K562 (cell line): Measurements from ENCODE around the gene ZNF362. TPM values are rescaled to one million over a fixed set of nuclear protein-coding genes. Genes with fewer than 3 reads are reported as not detected.

Experiments used
- ATAC-seq: fragments of 200-7000 bp; cut with Tn5 transposase; 3 replicates; pipeline ENCODE4 v1.9.1; 2020; ENCODE audit warnings: moderate library complexity
- BruUV-seq: library from RNA; stranded (reverse); fragments of 400-500 nt; replicated peaks from 2 replicates; lab custom pipeline; 2021; lab: Mats Ljungman, UMichigan
- CTCF ChIA-PET: fragments of 300-600 bp; formaldehyde crosslinking; extraction: SDS; loops from one replicate; lab custom pipeline; 2021; ENCODE audit warnings: low intra/inter-chr PET ratio; lab: Yijun Ruan, JAX
- POLR2A ChIA-PET: fragments of 300-600, 350-650 bp; sonication (Branson Sonifier 250); formaldehyde crosslinking; extraction: SDS; loops from one replicate; lab custom pipeline; 2021; ENCODE audit warnings: antibody characterized with exemption, inconsistent platforms; lab: Yijun Ruan, JAX
- DNase-seq, 4 experiments: peaks; one replicate each; pipeline versions ENCODE4 v3.0.0 to v3.0.0-alpha.2; 2011 to 2018; ENCODE audit warnings: low spot score in 3 of 4, mixed read lengths in 3 of 4; ENCODE audit errors: extremely low read depth in 1 of 4
- FAIRE-seq: peaks from 2 replicates; lab custom pipeline; 2011; peaks lifted over from hg19 to GRCh38; lab: Jason Lieb, UNC
- H2AFZ ChIP-seq: 2 replicates; pipeline ENCODE4 v1.6.0; 2011; ENCODE audit warnings: low read depth, low read length, control low read depth, inconsistent platforms
- H3K27ac ChIP-seq: fragments of 200-600 bp; 3 replicates; pipeline ENCODE4 v1.8.0; 2011; ENCODE audit warnings: low read depth, mild to moderate bottlenecking, control low read depth, inconsistent platforms, low read length, moderate library complexity, mixed read lengths; ENCODE audit errors: extremely low read depth
- H3K27me3 ChIP-seq, 2 experiments: fragments of 300-600 bp in 1 of 2; 2 replicates in 1 of 2; 3 replicates in 1 of 2; pipeline versions ENCODE4 v1.6.0 to v1.8.0; 2011; ENCODE audit warnings: inconsistent platforms in 2 of 2, low read length in 2 of 2, mild to moderate bottlenecking in 1 of 2, mixed read lengths in 1 of 2, moderate library complexity in 1 of 2; ENCODE audit not compliant: control insufficient read depth in 2 of 2, insufficient read depth in 2 of 2
- H3K36me3 ChIP-seq: fragments of 300-600 bp; 3 replicates; pipeline ENCODE4 v1.8.0; 2011; ENCODE audit warnings: mild to moderate bottlenecking, low read length, inconsistent platforms; ENCODE audit not compliant: control insufficient read depth, insufficient read depth
- H3K4me1 ChIP-seq, 2 experiments: fragments of 200-600 bp in 1 of 2; replicated peaks in 1 of 2; 2 replicates in 1 of 2; 3 replicates in 1 of 2; pipeline versions ENCODE4 v1.5.1 to v1.8.0; 2011; ENCODE audit warnings: inconsistent platforms in 2 of 2, low read length in 2 of 2, mild to moderate bottlenecking in 1 of 2, mixed read lengths in 1 of 2, moderate library complexity in 1 of 2; ENCODE audit not compliant: control insufficient read depth in 2 of 2, insufficient read depth in 2 of 2
- H3K4me2 ChIP-seq: 2 replicates; pipeline ENCODE4 v1.6.1; 2011; ENCODE audit warnings: low read length, control low read depth, inconsistent platforms, mixed read lengths; ENCODE audit not compliant: insufficient read depth
- H3K4me3 ChIP-seq: fragments of 200-600 bp; sonication (generic), shearing (Covaris generic); 2 replicates; pipeline ENCODE4 v1.5.1; 2016; ENCODE audit warnings: control low read depth, inconsistent platforms
- H3K79me2 ChIP-seq: fragments of 200-600 bp; 3 replicates; pipeline ENCODE4 v1.8.0; 2011; ENCODE audit warnings: low read length, inconsistent platforms; ENCODE audit not compliant: control insufficient read depth, insufficient read depth
- H3K9ac ChIP-seq, 2 experiments: 2 replicates each; pipeline versions ENCODE4 v1.6.0 to v1.6.1; 2011; ENCODE audit warnings: low read depth in 2 of 2, low read length in 2 of 2, control low read depth in 1 of 2, inconsistent platforms in 1 of 2, mild to moderate bottlenecking in 1 of 2, mixed read lengths in 1 of 2; ENCODE audit not compliant: insufficient read depth in 1 of 2
- H3K9me1 ChIP-seq: one replicate; pipeline ENCODE4 v1.6.0; 2011; ENCODE audit warnings: inconsistent platforms, mild to moderate bottlenecking, low read length, moderate library complexity; ENCODE audit not compliant: control insufficient read depth, insufficient read depth
- H3K9me3 ChIP-seq: replicated peaks from 2 replicates; pipeline ENCODE4 v1.5.1; 2011; ENCODE audit warnings: low read depth, low read length, inconsistent platforms; ENCODE audit not compliant: control insufficient read depth, insufficient read depth
- H4K20me1 ChIP-seq: replicated peaks from 2 replicates; pipeline ENCODE4 v1.6.1; 2011; ENCODE audit warnings: low read length, inconsistent platforms, mixed read lengths; ENCODE audit not compliant: control insufficient read depth, insufficient read depth
- ARNT ChIP-seq, 2 experiments: fragments of 450-650 bp; IDR thresholded peaks; 2 replicates each; pipeline ENCODE4 v1.6.1; 2016; ENCODE audit warnings: mild to moderate bottlenecking in 1 of 2
- CHAMP1 ChIP-seq: fragments of 450-650 bp; IDR thresholded peaks from 2 replicates; pipeline ENCODE4 v1.6.1; 2016; ENCODE audit warnings: mild to moderate bottlenecking
- CTCFL ChIP-seq: IDR thresholded peaks from 2 replicates; pipeline ENCODE4 v1.6.1; 2011; ENCODE audit warnings: borderline replicate concordance, low read depth, mild to moderate bottlenecking, moderate library complexity, low read length; ENCODE audit not compliant: insufficient read depth, poor library complexity, severe bottlenecking
- ETV5 ChIP-seq: sonication (generic); formaldehyde crosslinking; IDR thresholded peaks from 2 replicates; pipeline ENCODE4 v1.4.0; 2020; ENCODE audit warnings: low read depth, mild to moderate bottlenecking, missing genetic modification reagents
- MED1 ChIP-seq: sonication (generic); formaldehyde crosslinking; IDR thresholded peaks from 2 replicates; pipeline ENCODE4 v1.8.1; 2023; ENCODE audit warnings: missing genetic modification reagents, borderline replicate concordance
- PRMT5 ChIP-seq: sonication (generic); formaldehyde crosslinking; IDR thresholded peaks from 2 replicates; pipeline ENCODE4 v1.5.0; 2020; ENCODE audit warnings: missing genetic modification reagents
- SMAD2 ChIP-seq: fragments of 150-350 bp; IDR thresholded peaks from 2 replicates; pipeline ENCODE4 v1.6.1; 2014; ENCODE audit warnings: low read depth, mild to moderate bottlenecking, low read length
- WHSC1 ChIP-seq: IDR thresholded peaks from one replicate; pipeline ENCODE4 v1.6.1; 2012; ENCODE audit warnings: low read length, control low read depth, inconsistent platforms
- ZNF518B ChIP-seq: fragments of 250-450 bp; sonication (Bioruptor Pico); IDR thresholded peaks from 2 replicates; pipeline ENCODE4 v1.5.0; 2021; ENCODE audit warnings: mild to moderate bottlenecking, moderate library complexity
- ZNF77 ChIP-seq: fragments of 250-450 bp; sonication (Bioruptor Pico); IDR thresholded peaks from 2 replicates; pipeline ENCODE4 v1.5.0; 2020
- WGBS: fragments of 100-300 bp; shearing (Covaris generic); methylation state at CpG from one replicate; pipeline ENCODE4 v1.1.6; 2016; ENCODE audit warnings: low coverage, mixed read lengths; ENCODE audit not compliant: insufficient coverage; ENCODE audit errors: missing lambda C conversion rate; 5-methylcytosine and 5-hydroxymethylcytosine counted together
- in situ Hi-C: fragments of 300-500 bp; cut with MboI; formaldehyde crosslinking; loops from 4 replicates; pipeline ENCODE4 v1.15.0; 2018; ENCODE audit warnings: inconsistent platforms, mixed read lengths
- intact Hi-C: fragments of 100-400 bp; cut with micrococcal nuclease; formaldehyde crosslinking; loops from 2 replicates; pipeline ENCODE4 v1.14.2; 2022
- polyA plus RNA-seq, 8 experiments: library from polyadenylated mRNA; depleted of rRNA in 4 of 8; stranded (reverse) in 5 of 8; unstranded in 3 of 8; fragments of >200 nt; fragmentation: Nextera tagmentation in 2 of 8; fragmentation: Illumina TruSeq in 1 of 8; extraction: Ambion mirVana in 2 of 8; extraction: Trizol in 1 of 8; gene quantifications; 2 replicates each; pipeline versions ENCODE4 v1.2.1 to v1.2.3, GENCODE V29; 2011 to 2014; ENCODE audit warnings: inconsistent platforms in 1 of 8, missing spikeins in 1 of 8
- total RNA-seq, 7 experiments: library from RNA; depleted of rRNA in 6 of 7; stranded (reverse); fragments of >200 nt in 6 of 7; fragmentation: Illumina TruSeq in 2 of 7; extraction: Trizol in 2 of 7; gene quantifications; 2 replicates each; pipeline versions ENCODE4 v1.2.1 to v1.2.3, GENCODE V29; 2011 to 2021; ENCODE audit warnings: low replicate concordance in 1 of 7

Gene ZNF362
- total and polyA plus RNA-seq, 9 of the 15 experiments (the other 6 are each of a cell fraction or from before 2014, with no cell fraction given), result 0.01 to 1.1 (median 0.35) TPM; not detected in 1

GRCh38 chr1:33310702-33311101 lies 54.4 kb downstream of the ZNF362 start (continued):
- TF ChIP-seq ZNF518B (CRISPR knock-in tag) (no peak), ETV5 (CRISPR knock-in tag) (no peak)

- no peaks in the 10 kb centered on the region for H3K79me2 ChIP-seq
- POLR2A ChIA-PET, result interaction anchor here (1.1 to 1.3 kb wide), 2 partner anchors 9 to 16 kb away, joined by 4 to 5 read pairs; partner anchors contain the start of gene A3GALT2
- no peak overlapping the region for H3K4me2 ChIP-seq
- CTCF ChIA-PET, result interaction anchor here (1.6 kb wide), 1 partner anchor 17 kb away, joined by 5 read pairs; no protein-coding TSS in a partner anchor
- intact Hi-C loops, result no loop called here
- no peaks in the 10 kb centered on the region for H3K9me1 ChIP-seq
- H3K9ac ChIP-seq, result no peak overlapping the region
- peaks cover 0 to 4% of the 10 kb centered on the region in 2 experiments; a peak in 1 of 5 replicates for H3K4me1 ChIP-seq
- H3K9me3 ChIP-seq, result no peaks in the 10 kb centered on the region
- H3K27me3 ChIP-seq, result peaks cover 38 to 60% of the 10 kb centered on the region in 2 experiments
- BruUV-seq, result no TSS peak
- DNase-seq, result no peak
- no peaks in the 10 kb centered on the region for H3K36me3 ChIP-seq
- no peak overlapping the region for H2AFZ ChIP-seq
- H3K4me3 ChIP-seq, result no peak overlapping the region
- H4K20me1 ChIP-seq, result peaks cover 5% of the 10 kb centered on the region
- in situ Hi-C loops, result no loop called here
- no peak for FAIRE-seq
- WGBS, result 0% methylated on average over 7 of the region's 7 CpGs
- no peak overlapping the region for H3K27ac ChIP-seq
- no peak for ATAC-seq
- TF ChIP-seq CHAMP1 (no peak), MED1 (CRISPR knock-in tag) (no peak), PRMT5 (CRISPR knock-in tag) (no peak), CTCFL (no peak), ZNF77 (CRISPR knock-in tag) (no peak), WHSC1 (no peak), ARNT (IDR thresholded peaks at IDR 0.05) (no peak), SMAD2 (no peak)
These were observed 55.6 kb downstream of the ZNF362 start for GRCh38 chr1:33311706-33312412.
